ENCODE results near the gene ATP1A1. TPM values are rescaled to one million over a fixed set of nuclear protein-coding genes. Genes with fewer than 3 reads are reported as not detected.

Gene ATP1A1
- total RNA-seq, 1 donor from 2014 or later, result 192 TPM

DNA sequence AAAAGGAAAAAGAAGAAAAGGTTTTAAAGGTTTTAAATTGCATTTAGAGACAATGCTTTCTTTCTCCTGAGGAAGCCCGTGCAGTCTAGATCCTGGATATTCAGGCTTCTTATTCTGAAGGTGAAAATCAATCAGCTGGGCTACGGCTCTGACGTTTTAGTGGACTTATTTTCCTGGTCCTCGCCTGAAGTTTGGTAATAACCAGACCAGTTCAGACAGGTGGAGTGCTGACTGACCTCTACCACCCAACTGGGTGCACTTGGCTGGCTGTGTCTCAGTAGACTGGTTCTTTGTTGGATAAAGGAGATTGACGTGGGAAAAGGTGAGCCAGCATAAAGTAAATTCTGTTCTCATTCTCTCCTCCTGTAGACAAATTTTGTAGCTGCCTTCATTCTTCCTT is 7.2 kb upstream of the ATP1A1 start:
- DNase-seq (ENCODE audit: low spot score), result no peak
- intact Hi-C loops (cut with DNase I), result no loop called here

DNA sequence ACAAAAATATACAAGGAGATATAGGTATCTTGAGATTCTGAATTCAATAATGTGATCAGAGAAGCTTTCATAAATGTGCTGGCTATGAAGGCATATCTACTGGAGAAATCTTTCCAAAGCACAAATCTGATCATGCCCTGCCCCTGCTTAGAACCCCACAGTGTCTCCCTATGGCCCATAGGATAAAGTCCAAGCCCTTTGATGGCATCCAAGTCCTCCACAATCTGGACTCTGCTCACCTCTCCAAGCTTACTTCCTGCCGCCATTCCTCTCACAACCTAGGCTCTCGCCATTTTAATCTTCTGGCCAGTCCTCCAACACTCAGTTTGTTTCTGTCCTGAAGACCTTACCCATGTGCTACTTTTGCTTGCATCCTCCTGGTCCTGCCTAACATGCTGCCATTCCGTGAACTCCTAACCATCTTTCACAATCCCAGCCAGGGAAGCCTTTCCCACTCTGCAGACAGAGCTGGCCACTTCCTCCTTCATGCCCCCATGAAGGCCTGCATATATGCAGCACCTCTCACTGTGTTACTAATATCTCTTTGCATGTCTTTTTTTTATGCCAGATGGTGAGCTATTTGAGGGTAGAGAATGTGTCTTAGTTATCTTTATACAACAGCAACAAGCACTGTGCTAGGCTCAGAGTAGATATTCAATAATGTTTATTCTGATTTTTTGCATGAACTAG is 5.6 kb upstream of the ATP1A1 start:
- intact Hi-C loops (cut with DNase I), result no loop called here
- no peak for DNase-seq (ENCODE audit: low spot score)

- intact Hi-C loops (cut with DNase I), result no loop called here
- no peak for DNase-seq (ENCODE audit: low spot score)
These were observed 4.8 kb upstream of the ATP1A1 start for GRCh38 chr1:116368241-116368640.

DNA sequence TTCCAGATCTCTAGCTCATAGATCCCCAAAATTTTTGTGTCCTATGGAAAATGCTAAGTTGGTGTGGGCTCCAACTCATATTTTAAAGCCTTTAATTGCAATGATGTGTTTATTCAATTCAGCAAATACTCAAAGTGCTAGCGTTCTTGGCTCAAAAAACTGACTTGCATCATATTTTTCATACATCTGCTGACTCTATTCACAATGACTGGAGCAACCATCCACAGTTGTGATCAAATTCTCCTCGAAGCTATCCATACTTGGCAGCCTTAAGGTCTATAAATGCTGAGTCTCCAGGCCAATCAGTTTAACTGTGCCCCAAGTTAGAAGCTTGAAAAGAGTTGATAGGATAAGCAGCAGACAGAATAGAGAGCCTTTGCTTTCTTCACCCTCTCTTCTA is 2.9 kb upstream of the ATP1A1 start:
- DNase-seq (ENCODE audit: low spot score), result no peak
- intact Hi-C loops (cut with DNase I), result loop anchor here (5.0 kb wide), 1 partner anchor 218 kb away; no protein-coding TSS in a partner anchor

- intact Hi-C loops (cut with DNase I), result loop anchor here (5.0 kb wide), 1 partner anchor 219 kb away; no protein-coding TSS in a partner anchor
- DNase-seq (ENCODE audit: low spot score), result no peak
These were observed 1.3 kb upstream of the ATP1A1 start for GRCh38 chr1:116371752-116372151.

- intact Hi-C loops (cut with DNase I), result loop anchor here (5.0 kb wide), 1 partner anchor 220 kb away; no protein-coding TSS in a partner anchor
- no peak for DNase-seq (ENCODE audit: low spot score)
These were observed 853 bp upstream of the ATP1A1 start for GRCh38 chr1:116372191-116372590.

GRCh38 chr1:116373431-116374352 is 648 bp downstream of the ATP1A1 start:
- intact Hi-C loops (cut with DNase I), result loop anchor here (5.0 kb wide), 1 partner anchor 221 kb away; no protein-coding TSS in a partner anchor
- peak; percentile 90 for DNase-seq (ENCODE audit: low spot score)

DNA sequence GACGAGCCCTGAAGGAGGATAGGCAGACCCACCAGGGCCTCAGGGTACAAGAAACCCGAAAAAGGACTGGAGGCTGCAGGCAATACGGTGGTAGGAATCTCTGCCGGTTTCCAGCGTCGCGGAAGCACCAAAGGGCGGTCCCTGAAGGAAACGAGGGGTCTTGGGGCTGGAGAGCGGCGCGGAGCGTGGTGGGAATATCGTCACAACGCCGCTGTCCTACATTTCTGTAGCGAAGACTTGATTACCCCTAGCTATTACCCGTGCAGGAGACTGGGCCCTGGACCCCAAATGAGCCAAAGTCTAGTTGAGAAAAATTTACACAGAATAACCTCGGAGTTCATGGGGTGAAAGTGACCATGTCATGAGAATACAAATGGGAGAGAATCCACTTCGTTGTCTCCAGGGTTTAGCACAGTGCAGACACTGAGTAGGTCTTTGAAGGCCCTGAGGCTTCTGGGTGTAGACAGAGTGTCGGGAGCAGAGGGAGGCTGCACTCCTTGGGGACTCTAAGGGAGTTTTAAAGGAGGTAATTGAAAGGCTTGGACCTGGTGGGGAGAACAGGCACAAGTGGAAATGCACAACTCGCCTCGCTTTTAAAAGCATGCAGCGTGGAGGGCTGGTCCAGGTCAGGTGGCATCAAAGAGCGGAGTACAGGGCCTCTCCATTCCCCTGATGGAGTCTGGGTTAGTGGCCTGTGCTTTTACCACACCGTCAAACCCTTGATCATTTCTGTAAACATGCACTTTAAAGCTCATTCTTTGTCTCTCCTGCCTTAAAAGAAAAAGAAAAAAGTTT is 1.5 kb downstream of the ATP1A1 start:
- no peak for DNase-seq (ENCODE audit: low spot score)
- intact Hi-C loops (cut with DNase I), result loop anchor here (5.0 kb wide), 4 partner anchors 58 to 222 kb away; partner anchors contain the start of gene CD58

DNA sequence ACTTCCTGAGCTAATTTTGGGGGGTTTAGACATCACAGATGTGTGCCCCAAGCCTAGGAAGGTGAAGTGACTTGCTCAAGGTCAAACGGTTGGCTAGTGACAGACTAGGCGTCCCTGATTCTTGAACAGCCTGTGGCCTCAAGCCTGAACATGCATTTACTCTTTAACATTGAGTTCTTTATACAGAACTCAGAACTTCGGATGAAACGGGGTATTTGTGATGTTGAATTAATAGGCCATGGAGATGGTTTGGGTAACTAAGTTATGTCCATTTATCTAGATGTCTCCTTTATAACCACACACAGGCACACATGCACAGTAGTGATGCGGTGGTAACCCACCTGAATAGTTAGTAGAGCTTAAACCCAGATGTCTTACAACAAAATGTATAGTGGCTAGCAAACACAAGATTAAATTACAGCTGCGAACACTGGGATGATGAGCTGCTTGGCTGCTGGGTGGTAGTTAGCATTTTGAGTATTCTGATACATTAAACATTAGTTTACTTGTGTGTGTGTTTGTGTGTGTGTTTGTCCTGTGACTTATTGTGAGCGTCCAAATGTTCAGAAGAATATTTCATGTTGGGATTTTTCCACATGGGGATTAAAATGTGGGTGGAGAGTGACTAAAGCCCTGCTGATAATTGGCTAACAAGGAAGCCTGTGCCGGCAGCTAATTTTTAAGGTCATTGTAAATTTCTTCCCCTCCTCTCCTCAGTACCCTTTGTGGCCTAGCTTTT is 2.3 kb downstream of the ATP1A1 start:
- intact Hi-C loops (cut with DNase I), result loop anchor here (5.0 kb wide), 3 partner anchors 57 to 197 kb away; partner anchors contain the start of gene CD58
- no peak for DNase-seq (ENCODE audit: low spot score)

DNA sequence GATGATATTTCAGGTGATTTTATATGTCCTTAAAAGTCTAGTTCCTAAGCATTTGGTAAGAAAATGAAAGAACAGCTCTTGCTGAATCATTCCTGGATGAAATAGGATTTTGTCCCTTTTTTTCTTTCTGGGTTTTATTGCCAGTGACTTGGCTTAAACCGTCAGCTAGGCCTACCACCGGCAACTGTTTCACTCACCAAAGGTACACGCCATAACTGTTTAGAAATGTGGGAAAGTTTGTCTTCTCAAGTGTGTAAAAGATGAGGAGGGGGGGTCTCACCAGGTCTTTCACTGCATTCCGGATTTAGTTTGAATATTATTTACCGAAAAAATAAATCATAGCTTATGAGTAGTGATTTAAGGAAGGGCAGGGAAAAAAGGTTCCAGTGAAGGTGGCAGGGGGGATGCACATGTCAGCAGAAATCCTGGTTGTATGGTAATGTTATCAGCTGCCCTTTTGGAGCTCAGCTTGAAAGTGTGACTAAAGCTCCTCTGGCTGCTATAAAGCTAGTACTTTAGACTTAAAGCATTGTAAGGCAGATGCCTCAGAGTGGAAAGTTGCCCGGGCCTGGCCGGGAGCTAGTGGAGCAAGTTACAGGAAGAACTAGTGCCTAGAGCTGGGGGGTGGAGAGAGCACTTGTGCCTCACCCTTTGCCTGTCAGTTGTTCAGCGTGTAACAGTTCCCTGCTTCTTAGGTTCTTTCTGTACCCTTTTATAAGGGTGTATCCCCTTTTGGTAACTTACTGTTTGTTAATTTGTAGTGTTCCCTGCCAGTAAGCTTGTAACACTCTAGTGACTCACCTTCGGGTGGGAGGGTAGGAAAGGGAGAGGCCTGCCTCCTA is 3.1 kb downstream of the ATP1A1 start:
- DNase-seq (ENCODE audit: low spot score), result peak; percentile 87
- intact Hi-C loops (cut with DNase I), result loop anchor here (2.0 to 5.0 kb wide), 4 partner anchors 41 to 196 kb away; partner anchors contain the start of gene CD58

DNA sequence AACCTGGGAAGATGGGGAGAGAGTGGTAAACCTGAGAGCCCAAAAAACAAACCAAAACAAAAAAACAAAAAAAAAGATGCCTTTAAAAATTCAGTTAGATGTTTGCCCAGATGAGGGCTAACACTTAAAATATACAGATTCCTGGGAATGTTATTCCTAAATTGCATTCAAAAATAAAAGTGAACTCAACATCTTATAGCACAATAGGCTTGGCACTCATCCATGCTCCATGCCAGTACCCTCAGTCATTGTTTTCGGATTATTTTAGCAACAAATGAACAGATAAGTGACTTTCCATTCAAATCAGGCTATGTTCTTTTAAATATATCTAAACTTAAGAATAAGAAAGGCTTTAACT is 3.7 kb downstream of the ATP1A1 start:
- intact Hi-C loops (cut with DNase I), result loop anchor here (2.0 to 5.0 kb wide), 4 partner anchors 40 to 196 kb away; partner anchors contain the start of gene CD58
- DNase-seq (ENCODE audit: low spot score), result no peak

GRCh38 chr1:116377541-116378529 is 4.8 kb downstream of the ATP1A1 start:
- intact Hi-C loops (cut with DNase I), result loop anchor here (2.0 to 5.0 kb wide), 4 partner anchors 39 to 194 kb away; partner anchors contain the start of gene CD58
- no peak for DNase-seq (ENCODE audit: low spot score)

DNA sequence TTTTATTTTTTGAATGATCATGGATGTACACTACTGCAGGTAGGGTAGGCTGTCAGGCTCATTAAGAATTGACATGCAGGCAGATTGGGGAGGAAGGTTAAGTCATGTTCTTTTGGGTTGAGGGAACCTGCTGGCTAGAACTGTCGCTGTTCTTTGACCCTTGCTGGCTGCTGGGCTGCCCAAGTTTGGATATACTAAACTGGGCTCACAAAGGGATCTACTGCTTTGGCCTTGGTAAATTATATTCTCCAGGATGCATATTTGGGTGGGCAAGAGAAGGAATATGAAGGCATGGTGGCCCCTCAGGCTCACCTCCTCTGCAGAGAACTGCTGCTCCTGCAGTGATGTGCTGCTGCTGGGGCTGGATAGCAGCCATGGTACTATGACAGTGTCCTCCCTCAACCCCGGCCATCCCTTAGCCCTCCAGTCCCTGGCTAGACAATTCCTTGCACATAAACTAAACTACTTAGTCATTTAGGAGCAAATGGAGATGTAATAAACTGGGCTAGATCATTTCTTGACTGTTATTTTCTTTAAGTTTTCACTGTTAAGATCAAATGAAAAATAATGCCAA is 6.1 kb downstream of the ATP1A1 start:
- intact Hi-C loops (cut with DNase I), result loop anchor here (5.0 kb wide), 3 partner anchors 53 to 193 kb away; partner anchors contain the start of gene CD58
- DNase-seq (ENCODE audit: low spot score), result no peak

DNA sequence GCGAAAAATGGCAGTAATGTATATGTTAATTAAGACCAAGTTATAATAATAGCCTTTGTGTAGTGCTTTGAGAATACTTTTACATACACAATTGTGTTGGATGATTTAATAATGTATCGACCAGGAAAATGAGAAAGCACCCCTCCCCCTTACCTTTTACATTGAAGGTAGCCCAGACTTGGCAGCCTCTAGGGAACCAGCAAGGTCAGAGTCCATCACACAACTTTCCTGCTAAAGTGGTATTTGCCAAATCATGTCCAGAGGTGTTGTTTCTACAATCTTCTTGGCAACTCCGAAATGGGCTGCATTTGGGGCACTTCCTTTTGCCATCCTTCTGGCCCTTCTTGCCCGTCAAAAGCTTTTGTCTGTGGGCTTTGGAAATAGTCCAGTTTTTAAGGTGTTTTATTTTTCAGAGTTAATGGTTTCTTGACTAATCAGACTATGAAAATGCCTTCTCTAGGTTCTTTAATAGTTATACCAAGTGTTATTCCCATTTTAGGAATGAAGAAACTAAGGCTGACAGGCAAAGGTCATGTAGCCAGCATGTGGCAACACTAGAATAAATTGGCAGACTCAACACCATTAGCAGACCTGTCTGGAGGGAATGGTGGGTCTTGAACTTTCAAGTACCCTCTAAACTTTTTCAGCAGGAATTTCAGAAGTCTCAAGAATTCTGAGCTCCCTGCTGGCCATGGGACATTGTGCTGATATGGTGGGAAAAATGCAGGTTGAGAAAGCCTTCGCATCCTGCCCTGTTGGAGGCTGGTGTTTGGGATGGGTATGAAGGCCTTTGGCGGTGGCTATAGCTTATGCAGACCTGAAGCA is 6.8 kb downstream of the ATP1A1 start:
- DNase-seq (ENCODE audit: low spot score), result no peak
- intact Hi-C loops (cut with DNase I), result loop anchor here (5.0 kb wide), 3 partner anchors 52 to 192 kb away; partner anchors contain the start of gene CD58

DNA sequence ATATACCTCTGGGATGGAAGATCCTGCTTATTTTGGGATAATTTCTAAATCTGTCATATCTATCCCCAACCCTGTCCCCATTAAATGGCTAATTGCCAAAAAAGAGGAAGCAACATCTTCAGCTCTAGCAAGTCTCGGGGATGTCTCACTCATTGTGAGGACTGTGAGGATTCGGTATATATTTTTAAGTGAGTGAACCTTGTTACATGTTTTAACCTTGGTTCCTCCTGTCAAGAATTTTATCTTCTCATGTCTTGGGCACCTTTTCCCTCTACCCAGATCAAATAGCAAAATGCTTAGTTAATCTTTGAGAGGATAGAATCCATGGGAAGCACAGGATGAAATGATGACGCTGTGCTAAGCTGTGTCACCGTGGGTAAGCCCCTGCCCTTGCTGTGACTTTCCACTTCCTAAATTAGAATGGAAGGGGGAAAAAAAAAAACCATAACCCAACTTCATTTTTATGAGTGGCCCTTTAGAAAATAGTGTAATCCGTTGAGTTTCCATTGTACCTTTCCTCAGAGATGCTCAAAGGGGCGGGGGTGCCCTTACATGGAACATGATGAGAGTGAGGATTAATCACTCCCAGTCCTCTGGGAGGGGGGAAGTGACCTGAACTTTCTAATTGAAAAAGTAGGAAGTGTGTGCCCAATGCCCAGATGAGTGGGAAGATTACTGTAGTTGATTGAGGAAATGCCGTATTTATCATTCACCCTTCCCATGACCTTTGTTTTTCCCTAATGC is 7.6 kb downstream of the ATP1A1 start:
- no peak for DNase-seq (ENCODE audit: low spot score)
- intact Hi-C loops (cut with DNase I), result no loop called here

Measured in cardiac septum (tissue), 1 donor.